GM12892 (cell line): ENCODE results near the gene TSC22D4.

ENCODE experiments used
- POLR2A ChIP-seq: IDR thresholded peaks from 2 replicates; pipeline ENCODE4 v1.6.1; 2011; ENCODE audit warnings: low read depth, low read length, control low read depth
- POLR2AphosphoS5 ChIP-seq: IDR thresholded peaks from 2 replicates; pipeline ENCODE4 v1.6.1; 2011; ENCODE audit warnings: low read depth, low read length, control low read depth
- TAF1 ChIP-seq: IDR thresholded peaks from 2 replicates; pipeline ENCODE4 v1.6.1; 2011; ENCODE audit warnings: low read depth, mild to moderate bottlenecking, control low read depth, low read length, borderline replicate concordance

DNA sequence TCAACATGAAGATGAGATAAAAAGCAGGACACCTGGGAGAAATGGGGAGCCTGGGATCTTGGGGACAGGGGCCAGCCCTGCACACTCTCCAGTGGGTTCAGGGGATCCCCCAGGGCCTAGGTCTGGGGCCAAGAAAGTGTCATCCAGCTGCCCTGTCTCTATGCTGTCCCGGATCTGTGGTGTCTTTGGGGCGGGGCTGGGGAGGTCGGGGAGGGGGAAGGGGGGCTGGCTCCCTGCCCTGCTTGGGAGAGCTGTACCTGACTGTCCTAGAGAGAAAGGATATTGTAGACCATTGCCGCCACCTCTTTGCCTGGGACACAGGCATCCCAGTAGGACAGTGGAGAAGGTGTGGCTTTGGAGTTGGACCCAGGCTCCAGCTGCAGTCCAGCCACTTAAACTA is 8.0 kb downstream of the TSC22D4 start:
- TF ChIP-seq POLR2A: no peak
- TF ChIP-seq TAF1: no peak
- TF ChIP-seq POLR2AphosphoS5: no peak
